ENCODE results near the gene NLRC5.

NLRC5 gene

GRCh38 chr16:57031156-57031555 is 41.8 kb downstream of the NLRC5 start:
- no peak for ATAC-seq
- no peak for TF ChIP-seq ARNTL (CRISPR knock-in tag; IDR thresholded peaks at IDR 0.05; ENCODE audit: borderline replicate concordance, low read depth)

GRCh38 chr16:57032346-57032745 is 43.0 kb downstream of the NLRC5 start:
- no peak for ATAC-seq

GRCh38 chr16:57032931-57033330 is 43.6 kb downstream of the NLRC5 start:
- no peak for ATAC-seq
- no peak for TF ChIP-seq PPARA (CRISPR knock-in tag; IDR thresholded peaks at IDR 0.05; ENCODE audit: borderline replicate concordance)
- TF ChIP-seq ZC3H10 (CRISPR knock-in tag; IDR thresholded peaks at IDR 0.05), result no peak
- no peak for TF ChIP-seq ZNF565 (CRISPR knock-in tag; conservative IDR thresholded peaks at IDR 0.05; ENCODE audit: low read depth)
- no peak for TF ChIP-seq CSRNP3 (CRISPR knock-in tag; IDR thresholded peaks at IDR 0.05)
- TF ChIP-seq SNAI2 (CRISPR knock-in tag; IDR thresholded peaks at IDR 0.05), result no peak
- TF ChIP-seq CSDC2 (CRISPR knock-in tag; IDR thresholded peaks at IDR 0.05), result no peak
- TF ChIP-seq ESRRG (CRISPR knock-in tag; IDR thresholded peaks at IDR 0.05), result no peak
- TF ChIP-seq TCF4 (CRISPR knock-in tag; IDR thresholded peaks at IDR 0.05; ENCODE audit: borderline replicate concordance), result no peak
- no peak for TF ChIP-seq TSHZ2 (CRISPR knock-in tag; IDR thresholded peaks at IDR 0.05)
- TF ChIP-seq ARNTL (CRISPR knock-in tag; IDR thresholded peaks at IDR 0.05; ENCODE audit: borderline replicate concordance, low read depth), result no peak
- TF ChIP-seq OSR1 (CRISPR knock-in tag; IDR thresholded peaks at IDR 0.05), result no peak
- TF ChIP-seq CREB5 (CRISPR knock-in tag; IDR thresholded peaks at IDR 0.05; ENCODE audit: low read depth), result no peak
- TF ChIP-seq BACH2 (CRISPR knock-in tag; IDR thresholded peaks at IDR 0.05; ENCODE audit: borderline replicate concordance), result no peak
- no peak for TF ChIP-seq TOX (CRISPR knock-in tag; IDR thresholded peaks at IDR 0.05; ENCODE audit: borderline replicate concordance)

More at GRCh38 chr16:57032346-57032745, 43.0 kb downstream of the NLRC5 start:
- TF ChIP-seq ZFP3 (CRISPR knock-in tag; IDR thresholded peaks at IDR 0.05), result no peak
- TF ChIP-seq POU6F1 (CRISPR knock-in tag; IDR thresholded peaks at IDR 0.05; ENCODE audit: borderline replicate concordance, low read depth), result no peak
- no peak for TF ChIP-seq RARB (CRISPR knock-in tag; IDR thresholded peaks at IDR 0.05)
- TF ChIP-seq ZNF8 (CRISPR knock-in tag; IDR thresholded peaks at IDR 0.05), result no peak

GRCh38 chr16:57036315-57036714 is 47.0 kb downstream of the NLRC5 start:
- ATAC-seq, result no peak
- TF ChIP-seq CSRNP3 (CRISPR knock-in tag; IDR thresholded peaks at IDR 0.05) (no peak), PATZ1 (CRISPR knock-in tag; IDR thresholded peaks at IDR 0.05; ENCODE audit: borderline replicate concordance) (no peak), CSDC2 (CRISPR knock-in tag; IDR thresholded peaks at IDR 0.05) (no peak), CREB5 (CRISPR knock-in tag; IDR thresholded peaks at IDR 0.05; ENCODE audit: low read depth) (no peak), BACH2 (CRISPR knock-in tag; IDR thresholded peaks at IDR 0.05; ENCODE audit: borderline replicate concordance) (no peak), PPARA (CRISPR knock-in tag; IDR thresholded peaks at IDR 0.05; ENCODE audit: borderline replicate concordance) (no peak), ZNF565 (CRISPR knock-in tag; conservative IDR thresholded peaks at IDR 0.05; ENCODE audit: low read depth) (no peak), TCF4 (CRISPR knock-in tag; IDR thresholded peaks at IDR 0.05; ENCODE audit: borderline replicate concordance) (no peak), SNAI2 (CRISPR knock-in tag; IDR thresholded peaks at IDR 0.05) (no peak), TOX (CRISPR knock-in tag; IDR thresholded peaks at IDR 0.05; ENCODE audit: borderline replicate concordance) (no peak), GLIS3 (CRISPR knock-in tag; IDR thresholded peaks at IDR 0.05) (no peak), ZNF70 (CRISPR knock-in tag; IDR thresholded peaks at IDR 0.05) (no peak), ZC3H10 (CRISPR knock-in tag; IDR thresholded peaks at IDR 0.05) (no peak)

Data from SK-N-SH treated with all-trans-retinoic acid at 6 μM for 48 hours (cell line).